ENCODE measurements around the gene DCTN3.
"Not testable (repeated sequence)": the region's sequence is repeated elsewhere in the genome, so short reads cannot be mapped to it uniquely, and the experiment has no call there.

Gene DCTN3

GRCh38 chr9:34646211-34647083 lies 26.2 kb upstream of the DCTN3 start, which contains the start of gene GALT:
Gene GALT (plus strand): TSS chr9:34646675. CDS start chr9:34646705, 30 bp downstream.
- peak; percentile 90 to 95 (median 92) for DNase-seq

DNA sequence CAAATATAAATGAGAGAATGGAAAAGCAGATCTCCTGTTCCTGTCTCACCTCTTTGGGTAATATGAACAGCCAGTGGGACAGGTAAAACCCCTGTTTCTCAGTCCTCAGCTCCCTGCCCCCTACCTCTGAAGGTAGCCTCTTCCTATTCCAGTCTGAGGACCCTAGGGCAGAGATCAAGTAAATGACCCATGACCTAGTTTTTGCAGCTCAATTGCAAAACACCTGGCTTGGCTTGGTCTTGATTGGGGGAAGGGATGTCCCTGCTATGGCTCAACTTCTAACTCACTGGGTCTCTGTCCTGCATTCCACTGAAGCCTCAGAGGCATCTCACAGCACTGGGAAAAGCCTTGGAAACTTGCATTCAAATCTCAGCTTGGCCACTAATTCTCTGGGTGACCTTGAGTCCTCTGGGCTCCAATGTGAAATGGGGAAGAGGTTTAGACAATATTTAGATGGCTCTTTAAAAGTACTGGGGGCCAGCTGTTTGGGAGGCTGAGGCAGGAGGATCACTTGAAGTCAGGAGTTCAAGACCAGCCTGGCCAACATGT lies 24.5 kb upstream of the DCTN3 start:
- no peak for DNase-seq

- DNase-seq: no peak
Measured at GRCh38 chr9:34642679-34643078, 22.4 kb upstream of the DCTN3 start.

DNA sequence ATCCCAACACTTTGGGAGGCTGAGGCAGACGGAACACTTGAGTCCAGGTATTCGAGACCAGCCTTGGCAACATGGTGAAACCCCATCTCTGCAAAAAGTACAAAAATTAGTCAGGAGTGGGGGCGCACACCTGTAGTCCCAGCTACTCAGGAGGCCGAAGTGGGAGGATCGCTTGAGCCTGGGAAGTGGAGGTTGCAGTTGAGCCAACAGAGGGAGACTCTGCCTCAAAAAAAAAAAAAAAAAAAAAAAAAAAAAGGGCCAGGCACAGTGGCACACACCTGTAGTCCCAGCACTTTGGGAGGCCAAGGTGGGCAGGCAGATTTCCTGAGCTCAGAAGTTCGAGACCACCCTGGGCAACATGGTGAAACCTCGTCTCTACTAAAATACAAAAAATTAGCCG lies 19.0 kb upstream of the DCTN3 start:
- DNase-seq: not testable (repeated sequence)

GRCh38 chr9:34638138-34638445 lies 17.8 kb upstream of the DCTN3 start:
- DNase-seq: no peak

GRCh38 chr9:34637356-34638137 lies 17.3 kb upstream of the DCTN3 start, which contains the start of gene SIGMAR1:
Gene SIGMAR1 (minus strand): TSS chr9:34637787. CDS start chr9:34637697, 90 bp downstream.
- DNase-seq: peak; percentile 94 to 98 (median 96)

GRCh38 chr9:34636791-34637355 lies 16.6 kb upstream of the DCTN3 start:
- no peak for DNase-seq

- DNase-seq: no peak
Measured at GRCh38 chr9:34635556-34635955, 15.3 kb upstream of the DCTN3 start.

GRCh38 chr9:34634551-34635248 lies 14.4 kb upstream of the DCTN3 start:
- no peak for DNase-seq

DNA sequence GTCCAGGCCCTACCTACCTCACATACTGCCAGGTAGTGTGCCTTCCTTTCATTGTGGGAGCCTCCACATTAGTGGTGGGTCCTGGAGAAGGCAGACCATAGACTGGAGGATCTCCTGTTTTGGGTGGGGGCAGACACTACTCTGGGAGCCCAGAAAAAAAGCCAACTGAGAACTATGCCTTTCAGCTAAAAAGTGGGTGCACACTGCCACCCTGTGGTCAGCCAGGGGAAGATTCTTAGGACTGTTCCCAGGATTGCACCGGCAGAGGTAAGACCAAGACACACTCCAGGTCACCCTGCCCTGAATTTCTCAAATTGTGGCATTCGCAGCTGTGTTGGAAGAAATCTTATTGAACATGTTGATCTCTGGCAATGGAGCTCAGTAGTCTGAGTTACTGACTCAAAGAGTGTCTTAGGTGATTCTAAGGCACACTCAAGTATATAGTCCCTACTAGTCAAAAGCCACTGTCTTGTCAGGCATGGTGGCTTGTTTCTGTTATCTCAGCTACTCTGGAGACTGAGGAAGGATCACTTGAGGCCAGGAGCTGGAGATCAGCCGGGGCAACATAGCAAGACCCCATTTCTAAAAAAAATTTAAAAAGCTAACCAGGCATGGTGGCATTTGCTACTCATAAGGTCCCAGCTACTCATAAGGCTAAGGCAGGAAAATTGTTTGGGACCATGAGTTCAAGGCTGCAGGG lies 13.7 kb upstream of the DCTN3 start:
- DNase-seq: peak; percentile 75 to 79 (median 78)

DNA sequence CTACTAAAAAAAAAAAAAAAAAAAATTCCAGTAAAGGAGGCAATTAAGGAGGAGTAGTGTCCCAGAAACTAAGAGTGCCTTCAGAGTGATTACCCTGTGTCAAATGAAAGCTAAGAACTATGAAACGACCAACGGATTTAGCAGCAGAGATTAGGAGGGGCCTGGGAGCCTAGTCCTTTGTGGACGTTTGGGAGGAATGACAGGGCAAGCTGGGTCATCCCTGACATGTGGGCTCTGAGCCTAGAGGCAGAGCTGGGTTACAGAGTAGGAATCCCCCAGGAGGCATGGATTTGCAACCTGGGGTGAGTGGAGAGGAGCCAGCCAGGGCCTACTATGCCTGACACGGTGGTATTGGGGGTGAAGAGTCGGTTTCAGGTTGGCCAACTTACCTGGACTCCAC lies 12.9 kb upstream of the DCTN3 start:
- no peak for DNase-seq

- DNase-seq: no peak
Measured at GRCh38 chr9:34630402-34631154, 10.3 kb upstream of the DCTN3 start.

DNA sequence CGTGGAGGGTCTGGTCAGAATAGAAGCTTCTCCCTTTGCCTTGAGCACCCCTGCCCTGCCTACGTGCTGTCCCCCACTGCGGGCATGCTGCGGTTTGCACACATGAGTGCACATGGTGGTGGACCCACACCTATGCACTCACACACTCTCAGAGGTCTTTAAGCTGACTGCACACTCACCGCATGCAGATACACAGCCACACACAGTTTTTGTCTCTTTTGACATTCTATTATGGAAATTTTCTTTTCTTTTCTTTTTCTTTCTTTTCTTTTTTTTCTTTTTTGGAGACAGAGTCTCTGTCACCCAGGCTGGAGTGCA lies 9.2 kb upstream of the DCTN3 start:
- no peak for DNase-seq

GRCh38 chr9:34628656-34629490 lies 8.6 kb upstream of the DCTN3 start, which contains the start of gene ARID3C:
Gene ARID3C (minus strand): TSS chr9:34629066. CDS start chr9:34628014, 1,052 bp downstream.
- peak; percentile 45 to 77 (median 47) for DNase-seq

DNA sequence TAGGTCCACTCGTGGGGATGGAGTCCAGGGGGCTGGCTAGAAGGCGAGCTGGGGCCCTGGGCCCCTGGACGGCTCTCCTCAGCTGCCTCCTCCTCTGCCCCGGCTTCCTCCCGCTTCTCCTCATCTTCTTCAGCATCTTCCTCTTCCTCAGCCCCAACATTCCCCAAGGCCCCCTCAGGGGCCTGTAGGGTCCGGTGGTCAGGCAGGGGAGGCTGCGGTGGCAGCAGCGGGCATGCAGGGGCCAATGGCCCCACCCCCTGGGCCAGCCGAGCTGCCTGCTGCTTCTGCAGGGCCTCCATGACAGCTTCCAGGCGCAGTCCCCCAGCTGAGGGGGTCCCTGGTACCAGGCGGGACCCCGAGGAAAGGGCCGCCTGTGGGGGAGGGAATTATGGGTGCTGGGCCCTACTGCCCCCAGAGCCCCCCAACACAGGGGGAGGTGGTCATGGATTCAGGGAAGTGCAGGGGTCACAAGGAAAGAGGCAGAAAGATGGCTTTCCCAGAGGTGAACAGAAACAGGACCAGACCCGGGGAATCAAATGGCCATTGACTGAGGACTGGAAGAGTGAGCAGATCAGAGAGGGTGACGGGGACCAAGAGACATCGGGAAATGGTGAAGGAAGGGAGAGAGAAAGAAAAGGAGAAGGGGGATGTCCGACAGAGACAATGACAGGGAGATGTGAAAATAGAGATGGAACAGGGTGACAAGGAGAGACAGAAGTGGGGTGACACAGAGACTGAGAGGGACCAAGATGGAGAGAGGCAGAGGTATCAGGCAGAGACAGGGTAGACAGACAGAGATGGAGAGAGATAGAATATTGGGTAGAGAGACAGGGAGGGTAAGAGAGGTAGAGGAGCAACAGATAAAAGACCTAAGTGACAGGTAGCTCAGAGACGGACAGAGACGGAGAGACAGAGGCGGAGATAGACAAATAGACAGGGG lies 7.7 kb upstream of the DCTN3 start:
- no peak for DNase-seq

- DNase-seq: no peak
Measured at GRCh38 chr9:34625186-34625486, 4.8 kb upstream of the DCTN3 start.

DNA sequence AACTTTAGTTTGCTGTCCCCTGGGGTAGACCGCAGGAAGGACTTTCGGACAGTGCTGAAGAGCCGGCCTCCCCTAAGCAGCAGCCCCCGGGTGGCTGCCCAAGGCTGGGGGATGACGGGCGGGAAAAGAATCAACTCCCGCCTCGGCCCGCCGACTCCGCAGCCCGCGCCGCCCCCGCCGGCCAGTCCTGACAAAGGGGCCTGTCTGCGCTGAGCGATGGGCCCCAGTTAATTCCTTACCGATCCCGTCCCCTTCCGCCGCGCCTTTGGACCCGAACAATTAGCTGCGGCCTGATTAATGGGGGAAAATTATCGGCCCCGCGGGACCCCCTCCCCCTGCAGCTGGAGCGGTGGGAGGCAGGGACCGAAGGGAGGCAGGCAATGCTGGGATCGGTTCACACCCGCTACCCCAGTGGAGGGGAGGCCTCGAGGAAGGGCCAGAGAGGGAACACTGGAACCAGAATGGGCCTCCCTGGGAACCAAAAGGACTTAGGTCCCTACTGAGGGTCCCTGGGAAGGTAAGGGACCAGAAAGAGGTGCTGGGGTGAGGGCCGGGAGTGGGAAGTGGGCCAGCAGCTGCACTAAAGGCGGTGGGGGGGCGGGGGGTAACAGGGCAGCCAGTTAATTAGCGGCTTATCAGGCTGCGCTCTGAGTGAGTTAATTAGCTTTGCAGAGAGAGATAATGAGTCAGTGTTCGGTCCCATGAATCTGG lies 4.3 kb upstream of the DCTN3 start:
- no peak for DNase-seq

DNA sequence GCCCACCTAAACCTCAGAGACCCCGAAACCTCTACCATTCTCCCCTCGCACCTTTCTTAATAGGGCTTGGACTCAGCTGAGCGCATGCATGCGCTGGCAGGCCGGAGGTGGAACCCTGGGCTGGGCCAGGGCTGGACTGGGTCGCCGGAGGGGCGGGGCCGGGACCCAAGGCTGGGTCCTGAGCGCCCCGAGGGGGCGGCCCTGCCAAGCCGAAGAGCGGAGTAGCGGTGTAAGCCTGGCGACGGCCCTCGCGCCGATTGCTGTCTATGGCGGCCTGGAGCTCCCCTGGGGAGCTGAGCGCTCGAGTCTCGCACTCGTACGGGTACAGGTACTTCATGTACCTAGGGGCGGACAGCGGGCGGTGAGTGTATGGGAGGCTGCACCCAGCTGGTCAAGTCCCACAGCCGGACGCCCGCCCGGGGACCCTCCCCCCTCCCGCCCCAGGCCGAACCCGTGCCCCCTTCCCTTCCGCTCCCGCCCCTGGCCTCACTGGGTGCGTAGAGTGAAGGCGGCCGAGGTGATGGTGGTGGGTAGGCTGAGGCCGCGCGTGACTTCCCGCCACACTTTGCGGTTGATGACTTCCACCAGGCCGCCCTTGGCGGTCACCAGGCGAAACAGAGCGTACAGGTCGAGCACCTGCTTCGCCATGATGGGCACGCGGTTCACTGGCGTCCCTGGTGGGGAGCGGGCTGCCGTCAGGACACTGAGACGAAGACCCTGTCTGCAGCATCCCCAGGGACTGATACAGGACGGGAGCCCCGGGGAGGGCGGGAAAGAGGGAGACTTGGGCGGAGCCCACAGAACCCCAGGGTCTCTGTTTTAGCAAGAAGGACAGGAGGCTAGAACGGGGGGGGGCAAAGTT lies 3.3 kb upstream of the DCTN3 start:
- no peak for DNase-seq

Measured in suppressor macrophage treated with lipopolysaccharide for 1 hour (primary cell).